ENCODE measurements around the gene PHOSPHO2.

PHOSPHO2 gene

GRCh38 chr2:169717691-169718063, 23.4 kb downstream of the PHOSPHO2 start:
- no peak for DNase-seq

- no peak for DNase-seq
Measured at GRCh38 chr2:169718930-169719504, 24.7 kb downstream of the PHOSPHO2 start.

GRCh38 chr2:169721016-169721415, 26.7 kb downstream of the PHOSPHO2 start:
- DNase-seq: no peak

DNA sequence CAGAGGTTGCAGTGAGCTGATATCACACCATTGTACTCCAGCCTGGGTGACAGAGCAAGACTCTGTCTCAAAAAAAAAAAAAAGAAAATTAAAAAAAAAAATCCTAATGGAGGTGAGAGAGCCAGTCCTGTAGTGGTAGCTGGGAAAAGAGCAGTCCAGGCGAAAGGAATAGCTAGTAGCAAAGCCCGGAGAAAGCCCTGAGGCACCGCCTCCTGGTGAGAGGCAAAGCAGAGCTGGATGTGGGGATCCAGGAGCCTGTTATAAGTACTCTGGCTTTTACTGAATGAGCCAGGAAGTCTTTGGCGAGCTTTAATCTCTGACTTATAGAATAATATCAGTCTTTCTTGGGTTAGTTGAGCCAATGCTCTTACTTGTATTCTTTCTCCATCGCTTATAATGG, 32.8 kb downstream of the PHOSPHO2 start:
- DNase-seq: no peak

DNA sequence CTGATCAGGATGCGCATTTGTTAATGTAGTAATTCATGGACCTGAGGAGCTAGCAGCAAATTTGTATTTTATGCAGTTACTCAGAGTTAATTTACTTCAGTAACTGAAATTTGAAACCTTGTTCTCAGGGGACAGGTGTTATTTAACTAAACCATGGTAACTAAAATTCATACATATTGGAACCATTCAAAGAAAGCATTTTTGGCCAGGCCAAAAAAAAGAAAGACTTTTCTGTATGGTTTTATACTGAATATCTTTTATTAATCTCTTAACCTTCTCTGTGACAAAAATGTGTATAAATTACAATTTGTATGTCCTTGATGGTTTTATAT, 35.0 kb downstream of the PHOSPHO2 start:
- DNase-seq: no peak

- no peak for DNase-seq
Measured at GRCh38 chr2:169732075-169732474, 37.8 kb downstream of the PHOSPHO2 start.

- no peak for DNase-seq
Measured at GRCh38 chr2:169732583-169733358, 38.5 kb downstream of the PHOSPHO2 start.

DNA sequence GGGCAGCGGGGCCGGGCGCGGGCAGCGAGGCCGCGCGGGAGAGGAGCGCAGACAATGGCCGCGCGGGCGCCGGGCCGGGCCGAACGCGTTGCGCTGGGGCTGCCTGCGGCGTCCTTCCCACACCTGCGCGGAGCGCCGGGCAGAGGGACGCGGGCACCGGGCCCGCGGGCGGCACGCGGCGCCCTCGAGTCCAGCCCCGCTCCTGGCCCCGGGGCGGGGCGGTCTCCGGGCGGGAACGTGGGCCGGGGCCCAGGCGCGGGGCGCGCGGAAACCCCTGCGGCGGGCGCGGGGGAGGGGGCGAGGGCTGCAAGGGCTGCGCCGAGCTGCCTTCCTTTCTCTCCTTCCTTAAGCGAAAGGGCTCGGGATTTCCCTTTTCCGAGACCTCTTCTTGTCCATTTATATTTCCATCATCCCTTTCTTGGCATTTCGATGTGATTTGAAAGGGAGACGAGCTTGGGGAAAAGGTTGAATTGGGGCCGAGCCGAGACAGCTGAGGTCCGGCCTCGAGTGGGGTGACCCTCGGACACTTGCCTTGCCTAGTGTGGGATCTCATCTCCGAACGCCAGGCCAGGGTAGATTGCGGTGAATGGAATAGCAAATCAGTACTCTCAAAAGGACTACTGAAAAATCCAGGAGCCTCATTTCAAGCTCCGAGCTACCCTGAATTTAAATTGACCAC, 40.0 kb downstream of the PHOSPHO2 start:
- no peak for DNase-seq

DNA sequence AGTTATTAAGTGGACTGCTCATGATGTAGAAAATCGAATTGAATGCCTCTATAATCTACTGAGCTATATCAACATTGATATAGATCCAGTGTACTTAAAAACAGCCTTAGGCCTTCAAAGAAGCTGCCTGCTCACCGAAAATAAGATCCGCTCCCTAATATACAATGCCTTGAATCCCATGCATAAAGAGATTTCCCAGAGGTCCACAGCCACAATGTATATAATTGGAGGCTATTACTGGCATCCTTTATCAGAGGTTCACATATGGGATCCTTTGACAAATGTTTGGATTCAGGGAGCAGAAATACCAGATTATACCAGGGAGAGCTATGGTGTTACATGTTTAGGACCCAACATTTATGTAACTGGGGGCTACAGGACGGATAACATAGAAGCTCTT, 41.4 kb downstream of the PHOSPHO2 start:
- no peak for DNase-seq

GRCh38 chr2:169736902-169737301, 42.6 kb downstream of the PHOSPHO2 start:
- no peak for DNase-seq

- no peak for DNase-seq
Measured at GRCh38 chr2:169738566-169739229, 44.4 kb downstream of the PHOSPHO2 start.

DNA sequence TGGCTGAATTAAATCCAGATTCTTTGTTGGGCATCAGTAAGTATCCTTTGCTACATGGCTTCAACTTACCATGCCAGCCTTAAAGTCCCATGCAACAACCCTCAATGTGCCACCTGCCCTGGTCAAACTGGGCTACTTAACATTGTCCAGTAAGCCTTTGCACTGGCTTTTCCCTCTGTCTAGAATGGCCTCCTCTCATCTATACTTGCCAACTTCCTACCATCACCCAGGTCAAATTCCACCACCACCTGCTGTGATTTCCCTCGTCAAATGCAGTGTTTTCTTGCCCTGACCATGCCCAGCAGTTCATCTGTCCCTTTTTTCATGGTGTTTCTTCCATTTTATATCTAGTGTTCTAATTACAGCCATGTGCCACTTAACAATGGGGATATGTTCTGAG, 45.1 kb downstream of the PHOSPHO2 start:
- DNase-seq: no peak

DNA sequence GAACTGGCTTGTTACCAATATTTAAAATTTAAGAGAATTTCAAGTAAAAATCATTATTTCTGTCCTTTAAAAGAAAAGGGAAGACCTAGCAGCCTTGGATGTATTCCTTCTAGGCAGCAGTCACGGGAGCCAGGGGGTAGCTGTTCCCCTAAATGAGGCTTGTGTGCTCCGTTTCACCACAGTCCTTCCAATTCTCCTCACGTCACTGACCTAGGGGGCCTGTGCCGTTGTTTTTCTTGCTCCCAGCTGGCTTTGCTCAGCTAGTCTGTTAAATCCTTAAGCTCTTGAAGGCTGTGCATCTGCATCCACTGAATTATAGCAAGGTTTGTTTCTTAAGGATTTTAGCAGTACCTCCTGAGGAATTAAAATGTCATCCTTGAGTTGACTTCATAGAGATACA, 49.3 kb downstream of the PHOSPHO2 start:
- DNase-seq: no peak

GRCh38 chr2:169746240-169746639, 52.0 kb downstream of the PHOSPHO2 start:
- no peak for DNase-seq

- no peak for DNase-seq
Measured at GRCh38 chr2:169748319-169748718, 54.0 kb downstream of the PHOSPHO2 start.

All from DMS79 (cell line).